SU-DHL-6 (cell line): ENCODE results near the gene ROS1.

ENCODE experiments used
- H2AFZ ChIP-seq: fragments of 200-600 bp; sonication (generic); 2 replicates; pipeline ENCODE4 v1.6.1; 2014; ENCODE audit warnings: low read depth, mild to moderate bottlenecking, moderate library complexity, mixed read lengths, antibody characterized with exemption, low read length; ENCODE audit not compliant: severe bottlenecking
- H3F3A ChIP-seq: fragments of 200-600 bp; shearing (Covaris generic); 2 replicates; pipeline ENCODE4 v1.6.0; 2016; ENCODE audit warnings: antibody characterized with exemption, mild to moderate bottlenecking; ENCODE audit not compliant: insufficient read depth
- H3K27ac ChIP-seq: fragments of 200-600 bp; sonication (generic); 2 replicates; pipeline ENCODE4 v1.5.1; 2016; ENCODE audit warnings: low read depth, mild to moderate bottlenecking, low read length, moderate library complexity, mixed read lengths
- H3K27me3 ChIP-seq: fragments of 200-600 bp; sonication (generic), shearing (Covaris generic); 2 replicates; pipeline ENCODE4 v1.6.0; 2014; ENCODE audit warnings: mild to moderate bottlenecking, low read length
- H3K36me3 ChIP-seq: fragments of 200-600 bp; sonication (generic); 2 replicates; pipeline ENCODE4 v1.6.1; 2014; ENCODE audit warnings: mild to moderate bottlenecking, low read length, mixed read lengths
- H3K4me2 ChIP-seq: fragments of 300-600, 200-600 bp; shearing (Covaris generic), sonication (generic); 2 replicates; pipeline ENCODE4 v1.6.0; 2014; ENCODE audit warnings: low read length, low read depth, mild to moderate bottlenecking; ENCODE audit not compliant: poor library complexity, severe bottlenecking
- H3K4me3 ChIP-seq: fragments of 200-600 bp; sonication (generic); 2 replicates; pipeline ENCODE4 v1.5.1; 2014; ENCODE audit warnings: antibody characterized with exemption, low read length, mild to moderate bottlenecking, mixed read lengths; ENCODE audit not compliant: insufficient read depth, poor library complexity, severe bottlenecking
- H3K79me2 ChIP-seq: fragments of 200-600 bp; sonication (generic); 2 replicates; pipeline ENCODE4 v1.6.1; 2014; ENCODE audit warnings: mild to moderate bottlenecking, low read length, moderate library complexity; ENCODE audit not compliant: insufficient read depth
- H3K9ac ChIP-seq: fragments of 200-600 bp; sonication (generic); 2 replicates; pipeline ENCODE4 v1.7.0; 2014; ENCODE audit warnings: mild to moderate bottlenecking, low read length
- H3K9me2 ChIP-seq: fragments of 200-600 bp; sonication (generic); replicated peaks from 2 replicates; pipeline ENCODE4 v1.6.1; 2014; ENCODE audit warnings: low read length; ENCODE audit not compliant: insufficient read depth
- H3K9me3 ChIP-seq: fragments of 200-600 bp; sonication (generic); 2 replicates; pipeline ENCODE4 v1.6.1; 2014; ENCODE audit warnings: low read length, mixed read lengths; ENCODE audit not compliant: insufficient read depth
- H4K20me1 ChIP-seq: fragments of 200-600 bp; sonication (generic); 2 replicates; pipeline ENCODE4 v1.6.1; 2014; ENCODE audit warnings: low read depth, mild to moderate bottlenecking, antibody characterized with exemption, low read length, moderate library complexity, mixed read lengths
- CTCF ChIP-seq: fragments of 200-600 bp; sonication (generic); IDR thresholded peaks from one replicate; pipeline ENCODE4 v1.5.1; 2017; ENCODE audit warnings: antibody characterized with exemption, mild to moderate bottlenecking, low read length, moderate library complexity; ENCODE audit not compliant: insufficient read depth, poor library complexity, severe bottlenecking
- EZH2phosphoT487 ChIP-seq: fragments of 200-600 bp; sonication (generic), shearing (Covaris generic); conservative IDR thresholded peaks from 2 replicates; pipeline ENCODE4 v1.6.1; 2018; ENCODE audit warnings: mild to moderate bottlenecking, antibody characterized with exemption, low read length, moderate library complexity, mixed read lengths

The ROS1 gene

GRCh38 chr6:117344444-117345291, 81.1 kb downstream of the ROS1 start:
- no peaks in the 10 kb centered on the region for H3K27me3 ChIP-seq
- H3F3A ChIP-seq, result no peaks in the 10 kb centered on the region
- no peak for TF ChIP-seq EZH2phosphoT487
- TF ChIP-seq CTCF, result no peak
- H3K4me3 ChIP-seq, result no peak overlapping the region
- no peaks in the 10 kb centered on the region for H4K20me1 ChIP-seq
- no peak overlapping the region for H3K9ac ChIP-seq
- H3K9me2 ChIP-seq, result no peaks in the 10 kb centered on the region
- no peaks in the 10 kb centered on the region for H3K9me3 ChIP-seq
- H3K27ac ChIP-seq, result no peak overlapping the region
- H3K36me3 ChIP-seq, result no peaks in the 10 kb centered on the region
- H2AFZ ChIP-seq, result no peak overlapping the region
- no peak overlapping the region for H3K4me2 ChIP-seq
- H3K79me2 ChIP-seq, result no peaks in the 10 kb centered on the region

- Histone ChIP-seq H3K36me3 (no peaks in the 10 kb centered on the region), H3K9me3 (no peaks in the 10 kb centered on the region), H3K9me2 (no peaks in the 10 kb centered on the region), H2AFZ (no peak overlapping the region), H3K27ac (no peak overlapping the region), H3F3A (no peaks in the 10 kb centered on the region), H3K4me3 (no peak overlapping the region), H3K27me3 (no peaks in the 10 kb centered on the region), H3K9ac (no peak overlapping the region), H4K20me1 (no peaks in the 10 kb centered on the region), H3K4me2 (no peak overlapping the region), H3K79me2 (no peaks in the 10 kb centered on the region)
- TF ChIP-seq CTCF (no peak), EZH2phosphoT487 (no peak)
These were observed 87.2 kb downstream of the ROS1 start for GRCh38 chr6:117338567-117338966.

DNA sequence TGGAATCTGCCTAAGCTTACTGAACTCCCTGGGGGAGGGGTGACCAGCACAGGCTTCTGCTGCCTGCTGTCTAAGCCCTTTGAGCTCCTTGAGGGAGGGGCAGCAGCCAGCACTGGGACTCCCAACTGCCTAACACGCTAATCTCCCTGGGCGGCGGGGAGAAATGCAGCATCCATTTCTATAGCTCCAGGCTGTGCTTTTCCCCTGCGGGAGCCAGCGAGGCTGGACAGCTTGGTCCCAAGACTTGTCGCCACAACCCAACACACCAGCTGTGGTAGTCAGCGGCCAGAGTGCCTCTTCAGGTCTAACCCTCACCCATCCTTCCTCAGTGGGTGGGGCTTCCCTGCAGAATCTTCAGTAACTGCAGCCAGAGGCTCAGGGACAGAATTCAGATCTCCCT, 95.8 kb downstream of the ROS1 start:
- TF ChIP-seq CTCF (no peak), EZH2phosphoT487 (no peak)
- Histone ChIP-seq H3K36me3 (no peaks in the 10 kb centered on the region), H3F3A (no peaks in the 10 kb centered on the region), H3K9me2 (no peaks in the 10 kb centered on the region), H3K27ac (no peak overlapping the region), H3K4me2 (no peak overlapping the region), H3K4me3 (no peak overlapping the region), H3K27me3 (no peaks in the 10 kb centered on the region), H3K9me3 (no peaks in the 10 kb centered on the region), H3K79me2 (no peaks in the 10 kb centered on the region), H3K9ac (no peak overlapping the region), H4K20me1 (no peaks in the 10 kb centered on the region), H2AFZ (no peak overlapping the region)
